Measurements from ENCODE around the gene TRIM71.

- TF ChIP-seq POLR2A (IDR thresholded peaks at IDR 0.05) = no peak
- TF ChIP-seq CTCF (IDR thresholded peaks at IDR 0.05) = no peak
- no peak for TF ChIP-seq POLR2AphosphoS5 (IDR thresholded peaks at IDR 0.05)
Measured at GRCh38 chr3:32841867-32842470, 24.2 kb downstream of the TRIM71 start.

Data from breast epithelium (tissue), 3 donors.